Neural cell (in vitro differentiated cells): ENCODE data around the gene GLB1L2.

Source experiments
- EP300 ChIP-seq: fragments of 450-650 bp; conservative IDR thresholded peaks from 2 replicates; pipeline ENCODE4 v1.6.1; 2014; ENCODE audit warnings: antibody characterized with exemption, mild to moderate bottlenecking, moderate library complexity; ENCODE audit not compliant: poor library complexity, severe bottlenecking
- POLR2AphosphoS5 ChIP-seq: IDR thresholded peaks from 2 replicates; pipeline ENCODE4 v1.6.1; 2012
- TAF1 ChIP-seq: IDR thresholded peaks from 2 replicates; pipeline ENCODE4 v1.6.1; 2012; ENCODE audit warnings: low read depth
- TF ChIP-seq, protein P1 (sequence below): fragments of 450-650 bp; IDR thresholded peaks from 2 replicates; pipeline ENCODE4 v1.5.1; 2014; ENCODE audit warnings: antibody characterized with exemption, mild to moderate bottlenecking, moderate library complexity; ENCODE audit not compliant: poor library complexity, severe bottlenecking

GRCh38 chr11:134398079-134398444 lies 66.3 kb downstream of the GLB1L2 start:
- TF ChIP-seq, protein P1, sequence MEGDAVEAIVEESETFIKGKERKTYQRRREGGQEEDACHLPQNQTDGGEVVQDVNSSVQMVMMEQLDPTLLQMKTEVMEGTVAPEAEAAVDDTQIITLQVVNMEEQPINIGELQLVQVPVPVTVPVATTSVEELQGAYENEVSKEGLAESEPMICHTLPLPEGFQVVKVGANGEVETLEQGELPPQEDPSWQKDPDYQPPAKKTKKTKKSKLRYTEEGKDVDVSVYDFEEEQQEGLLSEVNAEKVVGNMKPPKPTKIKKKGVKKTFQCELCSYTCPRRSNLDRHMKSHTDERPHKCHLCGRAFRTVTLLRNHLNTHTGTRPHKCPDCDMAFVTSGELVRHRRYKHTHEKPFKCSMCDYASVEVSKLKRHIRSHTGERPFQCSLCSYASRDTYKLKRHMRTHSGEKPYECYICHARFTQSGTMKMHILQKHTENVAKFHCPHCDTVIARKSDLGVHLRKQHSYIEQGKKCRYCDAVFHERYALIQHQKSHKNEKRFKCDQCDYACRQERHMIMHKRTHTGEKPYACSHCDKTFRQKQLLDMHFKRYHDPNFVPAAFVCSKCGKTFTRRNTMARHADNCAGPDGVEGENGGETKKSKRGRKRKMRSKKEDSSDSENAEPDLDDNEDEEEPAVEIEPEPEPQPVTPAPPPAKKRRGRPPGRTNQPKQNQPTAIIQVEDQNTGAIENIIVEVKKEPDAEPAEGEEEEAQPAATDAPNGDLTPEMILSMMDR, result no peak
- TF ChIP-seq POLR2AphosphoS5, result no peak
- TF ChIP-seq EP300, result no peak
- TF ChIP-seq TAF1, result no peak
